CD1c-positive myeloid dendritic cell (primary cell): Measurements from ENCODE around the gene MZB1.
"Not testable (repeated sequence)": the region's sequence is repeated elsewhere in the genome, so short reads cannot be mapped to it uniquely, and the experiment has no call there.

ENCODE experiments used
- DNase-seq: peaks from one replicate; pipeline ENCODE4 v3.0.0-alpha.2; 2016; ENCODE audit errors: extremely low spot score

The MZB1 gene

DNA sequence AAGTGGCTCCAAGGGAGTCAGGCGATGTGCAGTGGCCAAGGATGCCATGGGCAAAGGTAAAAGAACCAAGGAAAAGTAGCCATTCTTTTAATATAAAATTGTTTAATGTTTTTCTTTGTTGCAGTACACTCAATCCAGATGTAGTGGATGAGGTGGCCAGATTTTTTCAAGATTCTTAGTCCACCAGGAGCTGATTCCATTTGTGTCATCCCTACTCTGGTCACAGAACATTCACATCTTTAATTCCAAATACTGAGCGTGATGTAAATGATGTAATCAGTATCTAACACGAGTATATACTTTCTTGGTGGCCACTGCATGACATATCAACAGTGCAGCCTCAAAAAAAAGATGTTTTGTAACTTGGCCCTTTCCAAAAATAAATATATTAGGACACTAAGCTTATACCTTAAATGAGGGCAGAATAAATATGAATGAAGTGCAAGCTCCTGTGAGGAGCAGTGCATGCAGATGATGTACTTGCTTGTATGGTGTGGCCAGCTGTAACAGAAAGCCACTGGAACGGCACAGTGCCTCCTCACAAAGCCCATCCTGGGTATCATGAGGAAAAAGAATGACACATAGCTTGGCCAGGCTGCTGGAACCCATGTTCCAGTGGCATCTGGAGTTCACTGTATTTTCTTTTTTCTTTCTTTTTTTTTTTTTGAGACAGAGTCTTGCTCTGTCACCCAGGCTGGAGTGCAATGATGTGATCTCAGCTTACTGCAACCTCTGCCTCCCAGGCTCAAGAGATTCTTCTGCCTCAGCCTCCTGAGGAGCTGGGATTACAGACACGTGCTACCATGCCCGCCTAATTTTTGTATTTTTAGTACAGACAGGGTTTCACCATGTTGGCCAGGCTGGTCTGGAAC lies 20.6 kb upstream of the MZB1 start:
- DNase-seq = no peak

DNA sequence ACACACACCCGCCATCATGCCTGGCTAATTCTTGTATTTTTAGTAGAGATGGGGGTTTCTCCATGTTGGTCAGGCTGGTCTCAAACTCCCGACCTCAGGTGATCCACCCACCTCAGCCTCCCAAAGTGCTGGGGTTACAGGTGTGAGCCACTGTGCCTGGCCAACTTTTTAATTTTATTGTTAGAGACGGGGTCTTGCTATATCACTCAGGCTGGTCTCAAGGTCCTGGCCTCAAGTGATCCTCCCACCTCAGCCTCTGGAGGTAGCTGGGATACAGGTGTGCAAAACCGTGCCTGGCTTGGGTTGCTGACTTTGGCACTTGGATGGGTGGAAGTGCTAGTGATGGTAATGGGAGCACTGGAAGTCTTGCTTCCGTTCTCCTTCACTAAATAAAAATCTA lies 19.4 kb upstream of the MZB1 start:
- not testable (repeated sequence) for DNase-seq

DNA sequence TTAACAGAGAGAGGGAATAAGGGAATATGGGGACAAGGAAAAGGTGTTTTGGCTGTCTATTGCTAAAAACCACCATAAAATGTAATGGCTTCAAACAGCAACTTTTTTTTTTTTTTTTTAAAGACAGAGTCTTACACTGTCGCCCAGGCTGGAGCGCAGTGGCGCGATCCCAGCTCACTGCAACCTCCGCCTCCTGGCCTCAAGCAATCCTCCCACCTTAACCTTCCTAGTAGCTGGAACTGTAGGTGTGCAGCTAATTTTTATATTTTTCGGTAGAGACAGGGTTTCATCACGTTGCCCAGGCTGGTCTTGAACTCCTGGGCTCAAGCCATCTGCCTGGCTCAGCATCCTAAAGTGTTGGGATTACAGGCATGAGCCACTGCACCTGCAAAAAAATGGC lies 18.5 kb upstream of the MZB1 start:
- DNase-seq = no peak

DNA sequence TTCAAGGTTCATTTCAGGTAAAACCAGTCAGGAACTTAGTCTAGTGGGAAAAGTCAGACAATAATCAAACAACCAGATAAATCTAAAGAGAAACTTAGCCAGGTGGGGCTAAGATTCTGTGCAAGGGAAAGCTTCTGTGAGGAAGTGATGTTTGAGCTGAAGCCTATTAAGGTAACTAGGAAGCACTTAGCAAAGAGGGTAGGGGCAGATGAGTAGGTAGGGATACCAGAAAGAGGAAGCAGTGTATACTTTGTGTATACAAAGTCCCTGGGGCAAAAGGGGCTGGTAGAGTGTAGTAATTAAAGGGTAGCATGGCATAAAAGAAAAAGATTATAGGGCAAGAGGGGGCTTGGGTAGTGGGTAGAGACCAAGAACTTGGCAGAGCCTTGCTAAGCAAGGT lies 17.8 kb upstream of the MZB1 start:
- no peak for DNase-seq

DNA sequence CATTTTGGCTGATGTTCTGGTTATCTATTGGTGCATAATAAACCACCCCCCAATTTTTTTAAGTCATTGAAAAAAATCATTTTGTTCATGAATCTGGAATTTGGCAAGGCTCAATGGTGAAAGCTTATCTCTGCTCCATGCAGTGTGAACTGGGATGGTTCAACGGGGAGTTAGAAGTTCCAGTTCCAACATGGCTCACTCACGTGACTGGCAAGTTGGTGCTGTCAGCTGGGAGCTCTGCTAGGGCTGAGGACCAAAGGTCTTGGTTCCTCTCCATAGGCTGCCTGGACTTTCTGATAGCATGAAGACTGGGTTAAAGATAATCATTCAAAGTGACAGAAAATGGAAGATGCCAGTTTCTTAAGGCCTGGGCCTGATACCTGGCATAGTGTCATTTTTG lies 17.2 kb upstream of the MZB1 start:
- DNase-seq = no peak

DNA sequence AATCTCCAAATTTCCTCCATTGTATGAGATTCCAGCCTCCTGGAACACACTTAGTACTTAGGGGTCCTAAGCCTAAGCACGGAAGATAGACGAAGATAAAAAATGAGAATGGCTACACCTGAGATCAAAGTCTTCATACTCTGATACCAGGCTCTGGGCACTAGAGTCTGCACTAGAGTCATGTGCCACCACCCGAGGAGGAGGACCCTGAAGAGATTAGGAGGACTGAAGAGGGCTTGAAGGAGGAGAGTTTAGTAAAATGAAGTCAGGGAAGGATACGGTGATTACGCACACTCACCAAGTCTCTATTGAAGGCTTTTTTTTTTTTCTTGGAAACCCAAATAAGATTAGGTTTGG lies 14.7 kb upstream of the MZB1 start:
- DNase-seq = no peak

DNA sequence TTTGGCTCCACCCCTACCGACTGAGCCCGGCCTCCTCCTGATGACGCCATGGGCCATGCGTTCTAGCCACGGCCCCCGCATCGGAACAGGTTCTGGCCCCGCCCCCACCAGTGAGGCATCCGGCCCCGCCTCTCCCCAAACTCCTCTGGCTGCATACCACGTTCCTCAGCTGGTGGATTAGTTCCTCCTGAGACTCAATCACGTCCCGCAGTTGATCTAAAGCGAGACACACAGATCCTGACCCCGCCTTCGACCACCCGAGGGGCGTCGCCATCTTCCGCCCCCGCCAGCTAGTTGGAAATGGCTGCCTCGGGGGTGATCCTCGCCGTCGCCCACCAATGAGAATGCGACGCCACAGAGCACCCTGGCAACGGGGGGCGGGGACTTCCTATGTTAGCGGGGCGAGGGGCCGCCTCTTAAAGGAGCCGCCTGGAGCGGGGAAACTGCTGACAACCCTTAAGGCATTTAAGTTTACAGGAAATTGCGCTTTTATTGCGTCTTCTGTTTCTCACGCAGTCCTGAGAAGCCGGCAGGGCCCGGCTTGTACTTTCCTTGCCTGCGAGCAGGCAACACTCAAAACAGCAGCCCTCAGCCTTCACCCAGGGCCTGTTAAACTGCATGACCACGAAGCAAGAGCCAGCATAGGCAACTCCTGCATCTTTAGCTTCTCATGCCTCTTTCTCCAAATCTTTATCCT lies 14.2 kb upstream of the MZB1 start, which contains the start of gene SPATA24:
SPATA24 (minus strand) TSS at position 303 of the 697 bp plus-strand sequence; CDS start at position 274, 29 bp downstream.
- DNase-seq = peak; percentile 99

DNA sequence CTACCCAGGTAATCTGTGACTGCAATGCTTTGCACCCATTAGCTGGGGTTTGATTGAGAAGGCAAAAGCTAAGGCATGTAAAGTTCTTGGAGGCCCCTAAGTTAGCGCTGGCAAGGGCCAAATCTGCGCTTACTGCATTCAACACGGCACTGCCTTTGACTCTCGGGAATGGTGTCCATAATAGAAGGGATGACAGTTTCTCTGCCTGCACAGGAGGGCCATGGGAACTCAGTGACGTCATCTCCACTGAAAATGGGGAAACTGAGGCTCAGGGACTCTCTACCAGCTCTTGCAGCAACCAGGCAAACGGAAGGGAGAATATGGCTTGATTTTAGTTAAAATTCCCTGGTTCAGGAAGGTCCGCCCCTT lies 13.7 kb upstream of the MZB1 start:
- no peak for DNase-seq

DNA sequence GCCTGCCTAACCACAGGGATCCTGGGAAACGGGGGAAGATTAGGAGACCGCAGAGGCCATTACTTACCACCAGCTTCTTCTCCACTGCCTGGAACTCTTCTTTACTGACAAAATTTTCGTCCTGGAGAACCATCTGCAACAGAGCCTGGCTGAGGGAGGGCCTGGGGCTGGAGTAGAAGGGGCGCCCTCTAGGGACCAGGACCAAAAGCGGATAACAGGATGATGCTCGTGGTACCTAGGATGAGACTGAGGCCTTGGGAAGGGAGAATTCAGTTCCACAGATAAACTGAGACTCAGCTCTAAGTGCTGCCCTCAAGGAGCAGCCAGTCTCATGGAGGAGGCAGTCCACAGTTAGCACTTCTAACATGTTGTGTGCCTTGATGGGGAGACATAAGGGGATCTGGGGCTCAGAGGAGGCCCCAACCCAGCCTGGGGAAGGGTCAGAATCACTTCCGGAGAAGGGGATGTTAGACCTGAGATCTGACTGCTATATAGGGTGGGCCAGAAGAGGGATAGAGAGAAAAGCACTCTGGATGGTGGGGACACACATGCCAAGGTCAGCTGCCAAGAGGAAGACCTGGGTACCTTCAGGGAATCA lies 12.9 kb upstream of the MZB1 start:
- DNase-seq = peak; percentile 29

DNA sequence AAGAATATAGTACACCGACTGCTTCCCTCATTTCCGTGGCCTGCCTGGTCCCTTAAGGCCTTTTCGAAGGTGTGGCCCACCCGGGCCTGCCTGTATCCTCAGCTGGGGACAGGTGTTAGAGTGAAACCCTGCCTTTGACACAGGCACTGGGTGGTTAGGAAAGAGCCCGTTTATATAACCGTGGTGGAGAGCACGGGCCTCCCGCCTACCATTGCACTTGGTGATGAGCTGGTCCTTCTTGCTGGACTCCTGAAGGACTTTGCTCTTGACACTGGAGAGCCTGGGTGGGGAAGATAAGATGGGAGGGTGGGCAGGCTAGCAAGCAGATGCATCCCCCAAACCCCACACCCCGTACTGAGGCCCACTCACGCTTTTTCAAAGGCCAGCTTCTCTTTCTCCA lies 11.8 kb upstream of the MZB1 start:
- DNase-seq = no peak

DNA sequence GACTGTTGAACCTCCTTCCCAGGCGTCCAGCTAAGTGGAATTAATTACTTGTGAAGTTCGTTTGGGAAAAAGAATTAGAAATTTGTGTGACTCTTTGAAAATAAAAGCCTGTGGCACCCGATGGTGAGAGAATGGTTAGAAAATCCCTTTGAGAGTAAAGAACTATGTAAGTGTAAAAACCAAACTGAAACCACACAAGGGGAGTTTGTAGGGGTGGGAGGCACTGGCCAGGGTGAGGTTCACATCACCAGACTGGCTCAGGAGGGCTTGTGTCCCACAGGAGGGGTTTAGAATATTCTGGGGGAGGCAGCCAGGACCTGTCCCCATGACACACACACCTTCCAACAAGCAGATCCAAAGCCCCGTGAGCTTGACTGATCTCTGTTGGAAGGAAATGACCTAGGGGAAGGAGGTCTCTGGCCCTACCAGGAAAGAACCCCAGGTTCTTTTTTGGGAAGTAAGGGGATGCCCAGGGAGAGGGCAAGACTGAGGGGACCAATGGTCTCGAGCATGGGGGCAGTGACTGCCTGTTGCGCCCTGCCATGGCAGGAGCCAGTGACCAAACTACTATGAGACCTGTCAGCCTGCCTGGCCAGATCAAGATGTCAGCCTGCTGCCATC lies 9.9 kb upstream of the MZB1 start:
- DNase-seq = no peak

DNA sequence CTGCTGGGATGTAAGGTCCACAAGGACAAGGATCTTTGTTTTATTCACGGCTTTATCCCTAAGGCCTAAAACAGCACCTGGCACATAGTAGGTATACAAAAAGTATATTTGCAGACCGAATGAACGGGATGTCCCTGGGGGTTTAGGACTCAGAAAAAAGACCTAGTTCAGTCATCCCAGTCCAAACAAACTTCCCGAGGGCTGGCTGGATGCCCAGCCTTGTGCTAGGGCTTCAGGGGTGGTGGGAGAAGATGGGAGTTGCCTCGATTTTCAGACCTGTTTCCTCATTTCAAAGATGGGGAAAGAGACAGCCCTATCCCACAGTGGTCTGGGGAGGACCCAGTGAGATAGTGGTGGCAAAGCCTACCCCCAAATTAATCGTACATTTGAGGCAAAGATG lies 8.2 kb upstream of the MZB1 start:
- no peak for DNase-seq

DNA sequence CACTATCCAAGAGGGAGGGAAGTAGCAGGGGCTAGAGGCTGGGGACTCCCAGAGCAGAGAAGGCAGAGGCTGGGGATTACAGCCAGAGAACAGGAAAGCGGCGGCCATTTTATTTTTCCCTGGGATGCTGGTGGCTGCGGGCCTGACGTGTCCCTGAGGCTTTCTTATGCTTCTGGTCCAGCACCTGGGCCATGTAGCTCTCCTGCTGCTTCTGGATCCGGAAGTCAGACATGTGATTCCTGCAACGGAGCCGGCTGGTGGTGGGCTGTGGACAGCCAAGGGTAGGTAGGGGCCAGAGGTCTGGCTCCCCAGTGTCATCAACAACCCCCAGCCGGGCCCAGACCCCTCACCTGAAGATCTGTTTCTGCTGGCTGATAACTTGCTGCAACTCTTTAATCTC lies 7.0 kb upstream of the MZB1 start:
- DNase-seq = no peak

DNA sequence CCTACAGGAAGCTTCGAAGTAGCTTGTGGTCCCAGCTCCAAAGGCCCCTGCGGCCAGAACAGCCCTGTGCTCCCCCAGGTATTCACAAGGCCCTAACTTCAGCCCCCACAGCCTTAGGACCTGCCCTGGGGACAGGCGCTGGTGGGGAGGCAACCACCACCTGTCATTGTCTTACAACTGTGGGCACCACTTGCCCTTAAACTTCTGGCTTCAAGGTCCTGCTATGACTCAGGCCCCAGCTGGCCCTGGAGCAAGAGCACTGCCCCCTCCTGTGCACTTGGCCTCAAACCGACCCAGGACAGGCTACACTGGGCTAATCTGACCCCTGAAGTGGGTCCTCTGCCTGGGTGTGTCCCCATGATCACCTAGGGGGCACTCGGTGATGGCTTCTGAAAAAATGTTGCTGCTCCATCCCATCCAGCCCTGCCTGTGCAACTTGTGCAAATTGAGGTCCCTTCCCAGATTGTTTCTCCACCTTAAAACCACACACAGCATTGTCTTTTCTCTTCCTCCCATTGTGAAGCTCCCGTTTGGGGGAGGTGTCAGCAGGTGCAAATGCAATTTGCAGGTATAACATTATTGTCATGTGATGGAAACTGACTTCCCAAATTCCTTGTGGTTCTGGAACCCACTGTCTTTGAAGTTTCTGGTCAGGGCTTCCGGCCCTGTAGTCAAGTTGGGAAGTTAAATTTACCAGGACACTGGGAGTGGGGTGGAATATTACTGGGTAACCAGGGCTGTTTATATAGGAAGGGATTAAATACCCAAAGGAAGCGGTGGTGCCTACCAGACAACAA lies 6.3 kb upstream of the MZB1 start:
- DNase-seq = no peak

DNA sequence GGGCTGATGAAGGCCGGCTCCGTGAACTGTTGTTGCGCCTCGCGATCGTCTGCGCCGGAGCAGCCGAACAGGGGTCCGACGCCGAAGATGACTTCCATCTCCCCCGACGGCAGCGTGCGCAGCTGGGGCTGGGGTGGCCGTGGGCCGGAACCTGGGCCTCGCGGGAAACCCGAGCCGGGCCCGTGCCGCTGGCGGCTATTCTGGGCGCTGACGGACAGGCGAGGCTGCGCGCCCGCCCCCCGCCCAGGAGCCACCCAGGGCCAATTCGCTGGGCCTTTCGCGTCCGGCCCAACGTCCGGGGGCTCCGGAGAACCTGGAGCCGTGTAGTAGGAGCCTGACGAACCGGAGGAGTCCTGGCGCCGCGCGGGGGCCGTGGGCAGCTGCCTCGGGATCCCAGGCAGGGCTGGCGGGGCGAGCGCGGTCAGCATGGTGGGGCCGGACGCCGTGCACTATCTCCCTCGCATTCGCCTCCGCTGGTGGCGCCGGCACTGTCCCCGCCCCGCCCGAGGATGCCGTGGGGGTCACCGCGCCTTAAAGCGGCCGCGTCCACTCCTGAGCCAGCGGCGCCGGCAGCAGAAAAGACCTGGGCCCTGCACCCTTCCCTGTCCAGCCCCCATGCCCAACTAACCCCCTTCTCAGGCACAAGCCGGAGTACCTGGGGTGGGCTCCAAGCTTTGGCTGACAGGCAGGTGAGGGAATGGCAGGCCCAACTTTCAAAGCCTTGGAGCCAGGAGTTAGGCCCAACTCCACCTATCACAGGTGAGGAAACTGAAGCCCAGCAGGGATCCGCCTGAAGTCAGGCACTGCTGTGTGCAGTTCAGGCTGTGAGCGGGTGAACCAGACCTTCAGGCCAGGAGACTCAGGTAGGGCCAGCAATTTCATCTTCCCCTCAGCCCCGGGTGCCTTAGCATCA lies 5.2 kb upstream of the MZB1 start, which contains the start of gene PROB1:
PROB1 (minus strand) TSS at position 451 of the 913 bp plus-strand sequence; CDS start at position 428, 23 bp downstream.
- DNase-seq = no peak

DNA sequence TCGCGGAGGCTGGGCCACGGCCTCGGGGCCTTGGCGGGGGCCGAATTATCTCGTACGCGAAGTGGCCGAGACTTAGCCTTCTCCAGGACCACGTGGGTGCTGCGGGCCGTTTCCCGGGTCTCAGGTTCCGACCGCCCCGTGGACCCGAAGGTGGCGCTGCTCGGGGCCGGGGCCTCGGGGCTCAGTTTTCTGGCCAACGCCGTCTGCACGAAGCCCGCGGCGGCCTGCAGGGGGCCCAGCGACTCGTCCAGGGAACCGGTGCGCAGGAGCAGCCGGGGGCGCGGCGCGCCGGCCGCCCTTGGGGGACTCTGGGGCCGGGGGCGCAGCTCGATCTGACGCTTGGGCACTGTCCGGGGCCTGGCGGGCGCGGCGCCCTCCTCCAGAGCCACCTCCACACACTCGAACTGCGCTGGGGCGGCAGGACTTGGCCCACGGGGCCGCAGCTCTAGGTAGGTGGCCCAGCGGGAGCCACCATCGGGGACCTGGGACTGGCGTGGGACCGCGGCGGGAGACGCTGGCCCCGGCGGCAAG lies 4.5 kb upstream of the MZB1 start:
- DNase-seq = peak; percentile 63

DNA sequence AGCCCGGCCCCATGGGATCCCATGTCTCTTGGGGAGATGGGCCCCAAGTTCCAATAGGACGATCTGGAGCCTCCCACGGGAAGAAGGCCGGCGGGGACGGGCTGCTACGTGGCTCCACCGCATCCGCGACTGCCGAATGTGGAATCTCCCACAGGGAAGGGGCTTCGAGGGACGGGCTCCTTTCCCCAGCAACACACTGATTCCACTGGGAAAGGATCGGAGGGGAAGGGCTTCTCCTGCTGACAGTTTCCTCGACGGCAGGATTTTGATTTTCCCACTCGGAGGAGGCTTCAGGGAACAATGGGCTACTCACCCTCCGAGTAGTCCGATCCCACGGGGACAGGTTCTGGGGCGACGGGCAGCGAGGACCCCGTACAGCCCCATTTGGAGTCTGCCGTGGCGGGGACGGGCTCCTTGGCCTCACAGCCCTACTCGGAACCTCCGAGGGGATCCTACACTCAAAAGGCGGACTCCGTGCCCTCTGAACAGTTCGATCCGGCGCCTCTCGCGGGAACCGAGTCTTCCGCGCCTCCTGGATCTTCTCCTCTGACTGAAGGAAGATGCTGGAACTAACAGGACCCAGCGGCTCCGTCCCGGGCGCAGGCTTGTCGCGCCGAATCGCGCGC lies 3.9 kb upstream of the MZB1 start:
- no peak for DNase-seq

DNA sequence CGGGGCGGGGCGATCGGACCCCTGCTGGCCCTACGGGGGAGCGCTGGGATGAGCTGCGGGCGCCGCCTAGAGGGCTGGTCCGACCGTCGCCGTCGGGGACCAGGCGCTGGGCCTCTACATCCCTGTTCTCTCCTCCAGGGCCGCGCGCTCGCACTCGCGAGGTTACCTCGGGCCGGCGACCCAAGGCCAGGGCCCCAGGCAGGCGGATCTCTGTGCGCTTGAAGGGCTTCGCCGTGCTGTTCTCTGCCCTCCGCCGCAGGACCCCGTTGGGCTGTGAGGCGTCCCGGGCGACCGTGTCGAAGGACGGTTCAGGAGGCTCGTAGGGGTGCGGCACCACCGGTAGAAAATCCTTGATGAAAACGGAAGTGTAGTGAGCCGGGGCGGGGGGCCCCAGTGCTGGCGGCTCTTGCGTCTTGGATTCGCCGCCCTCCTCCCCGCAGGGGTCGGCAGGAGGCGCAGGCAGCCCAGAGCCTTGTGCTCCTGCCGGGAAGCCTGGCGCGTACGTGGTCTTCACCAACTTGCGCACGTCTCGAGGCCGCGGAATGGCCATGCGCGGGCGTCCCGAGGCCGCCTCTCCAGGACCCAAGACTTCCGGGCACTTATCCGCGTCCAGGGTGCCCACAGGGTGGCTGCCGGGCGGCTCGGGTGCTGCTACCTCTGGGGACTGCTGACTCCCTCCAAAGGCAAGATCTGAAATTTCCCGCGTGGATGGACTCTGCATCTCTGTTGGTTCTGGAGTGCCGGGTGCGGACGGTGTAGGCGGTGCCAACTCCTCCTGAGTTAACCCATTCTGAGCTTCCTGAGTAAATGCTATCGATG lies 3.2 kb upstream of the MZB1 start:
- peak; percentile 71 for DNase-seq

DNA sequence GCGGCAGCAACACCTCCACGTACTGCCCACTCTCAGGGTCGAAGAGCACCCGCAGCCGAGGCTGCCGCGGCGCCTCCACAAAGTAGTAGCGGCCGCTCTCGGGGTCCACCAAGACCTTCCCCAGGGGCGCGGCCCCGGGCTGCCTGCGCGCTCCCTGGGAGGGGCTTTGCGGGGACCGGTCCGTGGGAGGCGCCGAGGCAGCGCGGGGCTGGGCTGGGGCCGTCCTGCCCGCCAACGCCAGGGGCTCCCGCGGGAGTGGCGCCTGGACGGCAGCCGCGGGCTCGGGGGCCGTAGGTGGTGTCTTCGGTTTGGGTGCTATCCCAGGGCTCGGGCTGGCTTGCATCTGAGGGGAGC lies 2.6 kb upstream of the MZB1 start:
- no peak for DNase-seq
